Fibroblast of skin of right quadriceps (primary cell): ENCODE results near the gene ACP3.
"Not testable (repeated sequence)": the region's sequence is repeated elsewhere in the genome, so short reads cannot be mapped to it uniquely, and the experiment has no call there.

Source experiments
- DNase-seq: peaks from one replicate; pipeline ENCODE4 v3.0.0-alpha.2; 2013

Gene ACP3

DNA sequence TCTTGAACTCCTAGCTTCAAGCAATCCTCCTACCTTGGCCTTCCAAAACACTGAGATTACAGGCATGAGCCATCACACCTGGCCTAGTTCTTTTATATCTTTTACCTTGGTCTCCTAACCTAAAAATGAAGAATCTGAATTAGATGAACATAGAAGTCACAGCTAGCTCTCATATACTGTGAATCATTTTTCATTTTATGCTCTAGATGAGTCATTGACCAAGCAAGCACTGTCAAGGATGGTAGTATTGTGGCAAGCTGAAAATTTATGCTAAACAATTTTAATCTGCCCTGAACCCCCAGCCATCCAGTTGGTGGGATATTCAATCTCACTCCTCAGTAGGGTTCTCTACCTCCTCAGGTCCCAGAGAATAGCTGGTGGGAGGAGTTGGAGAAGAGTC lies 51.8 kb downstream of the ACP3 start:
- no peak for DNase-seq

DNA sequence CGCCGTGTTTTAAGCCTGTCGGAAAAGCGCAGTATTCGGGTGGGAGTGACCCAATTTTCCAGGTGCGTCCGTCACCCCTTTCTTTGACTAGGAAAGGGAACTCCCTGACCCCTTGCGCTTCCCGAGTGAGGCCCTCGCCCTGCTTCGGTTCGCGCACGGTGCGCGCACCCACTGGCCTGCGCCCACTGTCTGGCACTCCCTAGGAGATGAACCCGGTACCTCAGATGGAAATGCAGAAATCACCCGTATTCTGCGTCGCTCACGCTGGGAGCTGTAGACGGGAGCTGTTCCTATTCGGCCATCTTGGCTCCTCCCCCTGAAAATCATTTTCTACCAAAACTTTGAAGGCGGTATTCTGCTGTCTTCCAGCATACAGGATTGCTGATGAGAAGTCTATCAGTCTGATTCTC lies 59.7 kb downstream of the ACP3 start:
- not testable (repeated sequence) for DNase-seq

DNA sequence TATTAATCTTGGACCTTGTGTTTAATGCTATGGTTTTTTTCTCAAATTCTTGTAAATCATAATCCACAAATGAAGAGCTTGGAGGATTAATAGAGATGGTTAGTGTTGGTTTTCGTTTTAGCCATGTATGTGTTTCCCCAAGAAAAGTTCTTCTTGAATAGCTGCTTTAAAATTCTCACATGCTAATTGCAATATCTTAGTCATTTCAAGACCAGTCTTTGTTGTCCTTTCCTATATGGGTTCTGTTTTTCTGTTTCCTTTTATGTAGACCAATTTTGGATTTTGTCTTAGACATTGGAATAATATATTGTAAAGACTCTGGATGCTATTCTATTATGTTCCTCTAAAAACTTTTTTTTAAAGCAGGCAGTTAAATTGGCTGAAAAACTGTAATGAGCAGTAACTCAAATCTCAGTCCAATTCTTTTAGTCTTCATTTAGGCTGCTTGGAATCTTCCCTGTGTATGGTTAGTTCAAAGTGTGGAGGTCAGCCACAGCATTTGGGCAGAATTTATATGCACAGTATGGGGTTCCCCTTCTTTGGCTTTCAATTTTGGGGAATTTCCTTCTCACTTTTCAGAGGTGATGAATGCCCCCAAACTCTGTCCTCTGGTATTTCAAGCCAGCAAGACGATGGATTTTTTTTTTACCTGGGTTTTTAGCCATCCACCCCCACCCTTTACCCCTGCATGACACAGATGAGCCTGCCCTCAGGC lies 61.0 kb downstream of the ACP3 start:
- DNase-seq = no peak

DNA sequence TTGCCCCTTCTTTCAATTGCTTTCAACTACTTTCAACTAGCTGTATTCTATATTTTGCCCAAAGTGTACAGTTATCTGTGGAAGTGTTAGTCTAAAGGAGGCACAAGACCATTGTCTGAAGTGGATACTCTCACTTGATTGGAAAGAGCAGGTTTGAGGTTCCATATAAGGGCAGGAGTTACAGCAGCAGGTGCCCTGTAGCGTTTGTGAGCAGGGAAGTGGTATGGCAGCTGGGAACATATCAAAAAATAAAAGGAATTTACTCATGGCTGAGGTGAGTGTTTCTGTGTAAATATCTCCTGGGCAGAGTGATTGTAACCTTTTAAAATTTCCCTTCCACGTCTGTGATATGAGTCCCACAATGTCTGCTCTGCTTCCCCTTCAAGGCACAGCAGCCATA lies 61.6 kb downstream of the ACP3 start:
- no peak for DNase-seq

DNA sequence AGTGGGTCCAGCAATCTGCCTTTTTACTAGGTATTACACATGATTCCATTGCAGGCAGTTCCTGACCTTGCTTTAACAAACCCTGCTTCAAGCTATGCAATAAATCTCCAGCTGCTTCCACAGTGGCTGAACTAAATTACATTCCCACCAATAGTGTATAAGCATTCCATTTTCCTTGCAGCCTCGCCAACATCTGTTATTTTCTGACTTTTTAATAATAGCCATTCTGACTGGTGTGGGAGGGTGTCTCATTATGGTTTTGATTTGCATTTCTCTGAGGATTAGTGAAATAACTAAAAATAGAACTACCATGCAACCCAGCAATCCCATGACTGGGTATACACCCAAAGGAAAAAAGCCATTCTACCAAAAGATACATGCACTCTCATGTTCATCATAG lies 63.7 kb downstream of the ACP3 start:
- peak; percentile 6 for DNase-seq

DNA sequence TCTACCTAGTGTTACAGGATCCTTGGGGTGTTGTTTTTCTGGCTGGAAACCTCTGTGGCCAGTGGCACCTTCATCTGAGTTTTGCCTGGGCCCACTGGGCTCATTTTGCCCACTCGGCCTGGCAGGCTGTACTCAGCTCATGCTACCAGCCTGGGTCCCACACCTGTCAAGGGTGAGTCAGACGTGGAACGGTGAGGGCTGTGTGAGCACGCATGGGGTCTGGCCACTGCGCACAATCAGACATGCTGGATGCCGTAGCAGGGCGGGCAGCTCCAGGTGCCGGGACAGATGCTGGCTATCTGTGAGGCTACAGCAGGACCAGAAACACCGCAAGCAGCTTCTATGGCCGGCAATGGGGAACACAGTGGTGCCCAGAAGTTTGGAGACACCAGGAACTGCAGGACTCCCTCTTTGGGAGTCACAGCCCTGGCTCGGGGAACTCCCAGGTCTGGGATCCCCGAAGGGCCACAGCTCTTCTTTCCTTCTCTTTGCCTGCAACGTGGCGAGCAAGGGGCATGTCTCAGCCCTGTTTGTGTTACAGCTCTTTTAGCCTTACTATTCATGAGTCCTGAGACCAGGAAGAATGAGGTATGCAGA lies 64.2 kb downstream of the ACP3 start:
- no peak for DNase-seq

DNA sequence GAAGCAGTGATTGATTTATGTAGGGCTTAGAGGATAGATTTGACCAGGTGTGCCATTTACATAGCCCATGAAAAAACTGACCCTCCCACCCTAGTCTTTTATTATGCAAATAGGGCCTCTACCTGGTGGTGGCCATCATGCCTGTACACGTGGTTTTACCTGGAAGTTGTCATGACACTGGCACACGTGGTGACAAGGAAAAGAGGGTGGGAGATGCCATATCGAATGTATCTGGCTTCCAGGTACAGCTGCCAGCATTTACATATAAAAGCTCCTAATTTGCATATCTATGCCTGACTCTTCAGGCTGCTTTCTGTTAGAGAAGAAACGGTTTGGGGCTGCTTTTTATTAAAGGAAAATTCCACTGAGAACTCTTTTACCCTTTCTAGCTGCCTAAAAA lies 65.1 kb downstream of the ACP3 start:
- no peak for DNase-seq

DNA sequence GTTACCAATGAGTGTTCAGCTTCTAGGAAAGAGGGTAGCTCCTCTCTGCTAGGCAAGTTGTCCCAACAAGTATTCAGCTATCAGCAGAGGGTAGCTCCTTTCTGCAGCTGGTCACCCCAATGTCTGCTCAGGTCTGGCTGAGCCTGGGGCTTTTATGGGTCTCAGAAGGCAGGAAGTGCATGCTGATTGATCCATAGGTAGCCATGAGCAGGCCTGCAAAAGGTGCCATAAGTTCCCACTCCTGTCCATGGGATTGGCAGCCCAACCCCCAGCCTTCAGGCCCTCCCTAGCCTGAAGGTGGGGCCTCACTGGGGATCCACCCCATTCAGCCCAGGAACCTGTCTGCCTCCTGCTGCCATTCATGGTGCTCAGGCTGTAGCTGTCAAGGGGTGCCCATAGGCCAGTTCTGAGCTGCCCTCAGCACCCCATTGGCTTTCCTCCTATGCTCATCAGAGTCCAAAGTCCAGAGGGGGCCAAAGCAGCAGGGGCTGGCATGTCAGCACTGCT lies 65.5 kb downstream of the ACP3 start:
- no peak for DNase-seq

DNA sequence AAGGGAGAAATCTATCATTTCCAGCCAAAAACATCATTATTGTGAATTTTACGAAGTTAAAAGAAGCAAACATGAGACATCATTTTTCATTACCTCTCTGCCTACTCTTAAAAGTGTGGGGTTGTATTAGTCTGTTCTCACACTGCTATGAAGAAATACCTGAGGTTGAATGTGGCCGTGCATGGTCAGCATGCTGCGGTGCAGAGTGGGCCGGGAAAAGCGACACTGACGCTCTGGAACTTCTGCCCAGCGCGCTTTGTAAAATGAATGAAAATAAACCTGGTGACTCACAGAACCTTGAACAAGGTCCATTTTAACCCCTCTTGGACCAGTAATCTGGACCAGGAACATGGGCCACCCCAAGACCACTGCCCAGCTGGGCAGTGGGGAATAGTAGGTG lies 69.1 kb downstream of the ACP3 start:
- no peak for DNase-seq

DNA sequence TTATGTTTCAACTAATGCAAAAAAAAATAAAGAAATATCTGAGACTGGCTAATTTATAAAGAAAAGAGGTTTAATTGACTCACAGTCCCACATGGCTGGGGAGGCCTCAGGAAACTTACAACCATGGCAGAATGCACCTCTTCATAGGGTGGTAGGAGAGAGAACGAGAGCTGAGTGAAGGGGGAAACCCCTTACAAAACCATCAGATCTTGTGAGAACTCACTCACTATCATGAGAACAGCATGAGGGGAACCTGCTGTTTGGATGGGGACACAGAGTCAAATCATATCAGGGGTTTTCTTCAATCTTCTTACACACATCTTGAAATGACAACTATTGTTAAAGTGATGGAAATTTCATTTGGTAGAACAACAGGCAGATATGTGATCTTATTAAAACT lies 75.5 kb downstream of the ACP3 start:
- DNase-seq = not testable (repeated sequence)

DNA sequence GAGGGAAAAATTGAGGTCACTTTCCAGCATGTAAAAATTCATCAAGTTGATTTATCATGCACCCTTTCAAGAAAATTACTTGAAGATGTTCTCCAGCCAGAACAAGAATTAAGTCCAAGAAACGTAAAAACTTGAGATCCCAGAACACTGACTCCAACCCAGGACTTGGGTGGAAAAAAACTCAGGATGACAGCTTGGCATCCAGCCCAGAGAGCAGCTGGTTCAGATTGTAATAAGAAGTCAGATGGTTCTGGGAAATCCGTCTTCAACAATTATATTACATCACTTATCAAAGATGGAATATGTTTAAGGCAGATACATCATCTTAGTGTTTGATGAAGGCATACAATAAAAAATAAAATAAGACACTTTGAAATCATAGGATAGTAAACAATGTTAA lies 77.1 kb downstream of the ACP3 start:
- peak; percentile 50 for DNase-seq

DNA sequence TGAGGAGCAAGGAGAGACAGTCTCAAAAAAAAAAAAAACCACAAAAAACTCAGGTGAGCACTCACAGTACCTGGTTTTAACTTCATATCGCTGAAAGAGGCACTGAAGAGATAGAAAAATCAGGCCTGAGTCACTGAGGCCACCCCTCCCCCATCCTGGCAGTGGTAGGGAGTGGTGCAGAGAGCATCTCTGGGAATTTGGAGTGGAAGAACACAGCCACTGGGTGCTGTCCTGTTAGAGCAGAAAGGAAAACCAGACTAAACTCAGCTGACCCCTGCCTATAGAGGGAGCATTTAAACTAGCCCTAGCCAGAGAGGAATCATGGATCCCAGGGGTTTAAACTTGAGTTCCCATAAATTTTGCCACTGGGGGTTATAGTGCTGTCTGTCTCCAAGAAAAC lies 77.9 kb downstream of the ACP3 start:
- no peak for DNase-seq

DNA sequence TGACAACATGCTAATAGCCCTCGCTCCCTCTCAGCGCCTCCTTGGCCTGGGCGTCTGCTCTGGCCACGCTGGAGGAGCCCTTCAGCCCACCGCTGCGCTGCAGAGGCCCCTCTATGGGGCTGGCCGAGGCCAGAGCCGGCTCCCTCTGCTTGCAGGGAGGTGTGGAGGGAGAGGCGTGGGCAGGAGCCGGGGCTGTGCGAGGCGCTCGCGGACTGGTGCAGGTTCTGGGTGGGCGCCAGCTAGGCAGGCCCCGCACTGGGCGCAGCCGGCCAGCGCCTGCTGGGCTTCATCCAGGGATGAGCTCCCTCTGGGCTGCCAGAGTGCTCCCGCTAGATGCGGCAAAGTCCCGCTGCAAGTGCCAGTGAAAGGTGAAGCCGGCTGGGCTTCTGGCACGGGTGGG lies 79.0 kb downstream of the ACP3 start:
- DNase-seq = no peak

DNA sequence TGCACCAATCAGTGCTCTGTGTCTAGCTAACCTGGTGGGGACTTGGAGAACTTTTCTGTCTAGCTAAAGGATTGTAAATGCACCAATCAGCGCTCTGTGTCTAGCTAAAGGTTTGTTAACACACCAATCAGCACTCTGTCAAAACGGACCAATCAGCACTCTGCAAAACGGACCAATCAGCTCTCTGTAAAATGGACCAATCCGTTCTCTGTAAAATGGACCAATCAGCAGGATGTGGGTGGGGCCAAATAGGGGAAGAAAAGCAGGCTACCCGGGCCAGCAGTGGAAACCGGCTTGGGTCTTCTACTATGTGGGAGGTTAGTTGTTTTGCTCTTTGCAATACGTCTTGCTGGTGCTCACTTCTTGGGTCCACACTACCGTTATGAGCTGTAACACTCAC lies 79.6 kb downstream of the ACP3 start:
- DNase-seq = not testable (repeated sequence)

DNA sequence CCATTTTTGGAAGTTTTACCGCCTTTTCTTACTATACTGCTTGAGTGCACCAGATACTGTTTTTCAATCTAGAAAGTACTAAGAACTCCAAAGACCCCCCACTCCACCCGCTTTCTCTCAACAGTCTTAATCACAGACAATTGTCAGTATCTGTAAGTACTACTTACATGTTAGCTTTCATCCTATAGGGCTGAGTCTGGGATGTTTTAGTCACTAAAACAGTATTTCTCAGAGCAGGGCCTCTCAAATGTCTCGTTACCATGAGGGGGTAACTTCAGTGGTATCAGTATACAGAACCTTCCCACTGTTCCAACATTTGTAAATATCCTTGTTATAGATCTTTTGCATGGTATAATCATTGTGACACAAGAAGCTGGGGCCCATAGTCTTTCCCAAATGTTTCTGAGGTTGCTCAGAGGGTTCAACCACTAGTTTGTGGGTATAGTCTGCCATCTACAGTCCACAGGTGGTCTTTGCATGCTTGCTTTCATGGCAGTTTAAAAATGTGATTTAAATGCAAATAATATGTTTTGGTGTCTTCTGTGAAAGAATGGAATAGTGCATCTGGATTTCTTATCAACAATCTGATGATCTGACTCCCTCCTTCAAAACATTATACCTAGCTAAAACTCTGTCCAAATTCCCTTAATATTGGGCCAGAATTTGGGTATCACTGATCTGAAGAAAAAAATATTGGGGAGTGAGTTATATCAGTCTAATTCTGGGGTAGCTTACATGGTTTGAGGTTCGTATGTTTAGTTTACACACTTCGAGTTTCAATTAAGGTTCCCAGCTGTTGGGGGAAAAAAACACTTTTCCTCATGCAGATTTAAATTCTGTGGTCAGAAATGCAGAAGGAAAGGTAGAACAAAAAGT lies 82.1 kb downstream of the ACP3 start:
- DNase-seq = peak; percentile 56

DNA sequence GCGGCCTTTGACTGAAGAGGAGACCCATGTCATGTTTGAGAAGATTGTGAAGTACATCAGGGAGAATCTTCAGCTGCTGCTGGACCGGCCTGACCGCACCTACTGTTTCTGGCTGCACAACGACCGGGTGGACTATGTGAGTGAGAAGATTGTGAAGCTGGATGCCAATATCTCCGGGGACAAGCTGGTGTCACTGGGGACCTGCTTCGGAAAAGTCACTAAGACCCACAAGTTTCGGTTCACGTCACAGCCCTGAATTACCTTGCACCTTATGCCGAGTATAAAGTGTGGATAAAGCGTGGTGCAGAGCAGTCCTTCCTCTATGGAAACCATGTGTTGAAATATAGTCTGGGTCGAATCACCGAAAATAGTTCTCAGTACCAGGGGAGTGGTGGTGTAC lies 84.0 kb downstream of the ACP3 start:
- DNase-seq = no peak

DNA sequence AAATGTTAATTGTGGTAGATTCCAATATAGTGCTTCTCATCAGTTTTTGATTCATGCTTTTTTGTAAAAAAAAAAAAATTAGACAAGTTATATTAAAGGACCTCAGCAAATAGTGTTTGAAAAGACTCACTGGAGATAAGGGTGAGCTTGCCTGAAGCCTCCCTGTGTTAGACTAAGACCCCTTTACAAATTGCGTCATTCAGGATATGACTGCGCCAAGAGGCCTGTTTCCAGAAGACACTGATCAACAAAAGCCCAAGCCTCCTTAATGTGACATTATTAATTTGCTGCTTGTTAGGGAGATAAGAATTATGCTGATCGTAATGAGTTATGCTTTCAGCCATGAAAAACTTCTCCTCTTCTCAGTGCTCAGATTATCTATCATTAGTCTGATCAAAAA lies 87.1 kb downstream of the ACP3 start:
- DNase-seq = no peak

DNA sequence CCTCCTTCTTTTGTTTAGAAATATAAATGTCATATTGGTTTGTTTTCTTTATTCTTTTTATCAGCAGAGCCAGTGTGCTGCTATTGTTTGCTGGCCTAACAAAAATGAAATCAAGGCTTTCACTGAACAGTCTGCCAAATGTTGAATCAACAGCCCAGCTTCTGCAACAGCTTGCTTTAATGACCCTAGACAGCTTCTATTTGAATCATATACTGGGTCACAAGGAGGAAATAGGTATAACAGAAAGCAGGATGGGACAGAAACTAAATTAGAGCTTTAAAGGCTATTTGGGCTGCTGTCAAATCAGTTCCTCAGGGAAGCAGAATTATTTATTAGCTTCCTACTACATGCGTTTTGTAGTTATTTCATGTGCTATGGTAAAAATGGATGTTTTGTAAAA lies 88.0 kb downstream of the ACP3 start:
- DNase-seq = no peak

DNA sequence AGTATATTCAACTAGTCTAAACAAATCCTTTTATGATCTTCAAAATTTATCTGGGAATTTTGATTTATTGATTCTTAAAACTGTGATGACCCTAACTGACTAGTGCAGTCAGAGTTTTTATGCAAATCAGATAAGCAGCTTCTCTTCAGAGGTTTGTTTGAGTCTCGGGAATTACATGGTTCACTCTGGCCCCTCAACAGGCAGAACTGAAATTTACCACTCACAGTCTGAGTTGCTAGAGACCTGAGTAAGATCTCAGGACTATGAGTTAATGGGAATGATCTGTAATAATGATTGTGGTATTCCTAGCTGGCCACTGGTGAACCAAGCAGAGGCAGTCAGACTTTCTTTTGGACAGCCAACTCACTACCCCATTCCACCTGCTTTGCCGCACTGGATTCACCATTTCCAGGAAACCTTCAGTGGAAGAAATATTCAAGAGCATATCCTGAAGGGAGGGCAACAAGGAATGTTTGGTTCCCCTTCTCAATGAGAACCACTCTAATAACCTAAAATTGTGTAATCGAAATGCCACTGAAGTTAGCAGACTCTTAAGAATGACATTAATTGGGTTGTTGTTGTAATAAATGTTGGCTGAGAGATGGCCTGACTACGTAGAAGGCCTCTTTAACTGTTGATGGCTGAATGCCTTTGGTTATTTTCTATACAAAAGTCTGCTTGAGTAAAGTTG lies 88.5 kb downstream of the ACP3 start:
- DNase-seq = no peak

DNA sequence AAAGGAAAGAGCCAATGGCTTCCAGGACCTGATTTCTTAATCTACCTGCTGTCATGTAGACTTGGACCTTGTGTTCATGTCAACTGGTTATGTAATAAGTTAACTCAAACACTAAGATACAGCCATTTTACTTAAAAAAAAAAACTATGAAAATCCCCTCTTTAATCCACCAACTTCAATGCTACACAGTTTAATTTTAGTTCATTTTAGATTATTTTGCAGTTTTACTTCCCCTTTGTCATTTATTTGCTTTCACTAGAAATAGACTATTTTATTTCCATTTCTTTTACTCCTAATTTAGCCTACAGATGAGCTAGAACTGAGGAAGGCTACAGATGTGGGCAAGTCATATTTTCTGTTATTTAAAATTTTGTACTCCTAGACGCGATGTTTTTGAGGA lies 89.4 kb downstream of the ACP3 start:
- no peak for DNase-seq

DNA sequence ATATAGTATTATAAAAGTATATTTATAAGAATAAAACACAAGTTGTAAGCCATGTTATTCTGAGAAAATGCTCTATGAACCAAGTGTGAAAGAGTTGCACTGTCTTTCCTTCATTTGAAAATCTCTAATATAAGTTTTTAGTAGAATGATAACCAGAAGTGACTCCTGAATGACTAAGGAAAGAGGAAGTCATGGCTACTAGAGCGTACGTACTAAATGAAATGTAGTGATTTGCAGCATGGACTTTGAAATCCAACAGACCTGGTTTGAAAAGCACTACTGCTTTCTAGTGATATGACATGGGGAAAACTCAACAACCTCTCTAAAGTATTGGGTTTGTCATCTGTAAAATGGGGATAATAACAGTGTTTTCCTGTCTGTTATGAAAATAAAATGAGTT lies 89.8 kb downstream of the ACP3 start:
- no peak for DNase-seq
